A673 (cell line): ENCODE data around the gene FXYD4.

Source experiments
- EZH2 ChIP-seq: fragments of 200-600 bp; sonication (generic); IDR thresholded peaks from 2 replicates; pipeline ENCODE4 v1.6.1; 2017; ENCODE audit warnings: borderline replicate concordance, low read depth, mild to moderate bottlenecking, mixed read lengths, antibody characterized with exemption, low read length; ENCODE audit not compliant: poor library complexity, severe bottlenecking
- TF ChIP-seq, protein P1 (sequence below): fragments of 300-800, 200-600 bp; sonication (generic); conservative IDR thresholded peaks from 2 replicates; pipeline ENCODE4 v1.5.1; 2017; ENCODE audit warnings: low read depth, mild to moderate bottlenecking, antibody characterized with exemption, low read length, moderate library complexity, mixed read lengths

DNA sequence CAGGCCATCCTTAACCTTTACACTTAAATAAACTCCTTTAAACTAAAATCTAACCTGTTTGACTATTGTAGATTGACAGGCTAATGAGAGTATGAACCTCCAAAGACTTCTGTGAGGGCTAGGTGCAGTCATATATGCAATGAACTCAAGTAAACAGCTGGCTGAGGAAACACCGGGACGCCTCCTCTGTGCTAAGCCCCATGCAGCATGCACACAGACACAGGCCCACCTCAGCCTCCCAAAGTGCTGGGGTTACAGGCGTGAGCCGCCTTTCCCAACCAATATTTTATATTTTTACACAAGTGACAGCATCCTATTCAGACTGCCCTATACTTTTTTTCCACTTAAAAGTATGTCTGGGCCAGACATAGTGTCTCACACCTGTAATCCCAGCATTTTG lies 1.5 kb upstream of the FXYD4 start:
- TF ChIP-seq, protein P1, sequence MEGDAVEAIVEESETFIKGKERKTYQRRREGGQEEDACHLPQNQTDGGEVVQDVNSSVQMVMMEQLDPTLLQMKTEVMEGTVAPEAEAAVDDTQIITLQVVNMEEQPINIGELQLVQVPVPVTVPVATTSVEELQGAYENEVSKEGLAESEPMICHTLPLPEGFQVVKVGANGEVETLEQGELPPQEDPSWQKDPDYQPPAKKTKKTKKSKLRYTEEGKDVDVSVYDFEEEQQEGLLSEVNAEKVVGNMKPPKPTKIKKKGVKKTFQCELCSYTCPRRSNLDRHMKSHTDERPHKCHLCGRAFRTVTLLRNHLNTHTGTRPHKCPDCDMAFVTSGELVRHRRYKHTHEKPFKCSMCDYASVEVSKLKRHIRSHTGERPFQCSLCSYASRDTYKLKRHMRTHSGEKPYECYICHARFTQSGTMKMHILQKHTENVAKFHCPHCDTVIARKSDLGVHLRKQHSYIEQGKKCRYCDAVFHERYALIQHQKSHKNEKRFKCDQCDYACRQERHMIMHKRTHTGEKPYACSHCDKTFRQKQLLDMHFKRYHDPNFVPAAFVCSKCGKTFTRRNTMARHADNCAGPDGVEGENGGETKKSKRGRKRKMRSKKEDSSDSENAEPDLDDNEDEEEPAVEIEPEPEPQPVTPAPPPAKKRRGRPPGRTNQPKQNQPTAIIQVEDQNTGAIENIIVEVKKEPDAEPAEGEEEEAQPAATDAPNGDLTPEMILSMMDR, result no peak
- TF ChIP-seq EZH2, result no peak
